Head of caudate nucleus (tissue), 42 donors: ENCODE results near the gene TOP1.

Experiments
- DNase-seq, 42 donors: peaks; one replicate each; pipeline versions ENCODE4 v3.0.0 to v3.0.0-alpha.2; 2020 to 2021; ENCODE audit warnings: mixed read lengths in 7 of 42
- intact Hi-C: fragments of 100-400 bp; cut with DNase I; formaldehyde crosslinking; loops from one replicate; pipeline ENCODE4 v1.15.0; 2022

The TOP1 gene

DNA sequence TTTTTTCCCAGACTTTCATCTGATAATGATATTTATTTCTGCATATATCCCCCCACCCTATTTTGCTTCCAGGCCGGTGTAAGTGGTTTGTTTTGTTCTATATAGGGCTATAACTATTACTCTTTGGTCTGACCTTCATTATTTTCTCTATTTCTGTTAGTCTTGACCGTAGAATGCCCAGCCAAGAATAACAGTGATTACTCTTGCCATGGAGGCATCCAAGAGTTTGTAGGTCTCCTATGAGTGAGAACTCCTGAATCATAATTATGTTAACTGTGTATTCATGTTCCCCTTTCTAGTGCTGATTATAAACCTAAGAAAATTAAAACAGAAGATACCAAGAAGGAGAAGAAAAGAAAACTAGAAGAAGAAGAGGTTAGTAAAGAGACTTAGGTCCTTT, 52.2 kb downstream of the TOP1 start:
- no peak for DNase-seq
- intact Hi-C loops = no loop called here

- no peak for DNase-seq
- intact Hi-C loops = no loop called here
Measured at GRCh38 chr20:41081276-41081814, 52.7 kb downstream of the TOP1 start.

DNA sequence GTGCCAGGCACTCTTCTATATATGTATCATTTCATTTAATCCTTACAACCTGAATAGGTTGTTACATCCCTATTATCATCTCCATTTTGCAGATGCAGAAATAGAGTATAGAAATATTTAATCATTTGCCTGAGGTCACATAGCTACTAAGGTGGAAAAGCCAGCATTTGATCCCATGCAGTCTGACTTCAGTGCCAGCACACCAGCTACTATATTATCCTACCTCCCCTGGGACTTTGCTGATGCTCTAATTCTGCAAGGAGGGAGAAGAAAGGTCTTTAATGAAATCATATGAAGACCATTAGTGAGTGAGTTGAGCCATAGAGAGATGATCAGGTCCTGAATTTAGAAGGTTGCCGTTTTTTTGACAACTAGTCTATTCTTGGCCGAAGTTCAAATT, 53.7 kb downstream of the TOP1 start:
- intact Hi-C loops = no loop called here
- no peak for DNase-seq

GRCh38 chr20:41085606-41086005, 57.0 kb downstream of the TOP1 start:
- intact Hi-C loops = no loop called here
- DNase-seq = no peak

DNA sequence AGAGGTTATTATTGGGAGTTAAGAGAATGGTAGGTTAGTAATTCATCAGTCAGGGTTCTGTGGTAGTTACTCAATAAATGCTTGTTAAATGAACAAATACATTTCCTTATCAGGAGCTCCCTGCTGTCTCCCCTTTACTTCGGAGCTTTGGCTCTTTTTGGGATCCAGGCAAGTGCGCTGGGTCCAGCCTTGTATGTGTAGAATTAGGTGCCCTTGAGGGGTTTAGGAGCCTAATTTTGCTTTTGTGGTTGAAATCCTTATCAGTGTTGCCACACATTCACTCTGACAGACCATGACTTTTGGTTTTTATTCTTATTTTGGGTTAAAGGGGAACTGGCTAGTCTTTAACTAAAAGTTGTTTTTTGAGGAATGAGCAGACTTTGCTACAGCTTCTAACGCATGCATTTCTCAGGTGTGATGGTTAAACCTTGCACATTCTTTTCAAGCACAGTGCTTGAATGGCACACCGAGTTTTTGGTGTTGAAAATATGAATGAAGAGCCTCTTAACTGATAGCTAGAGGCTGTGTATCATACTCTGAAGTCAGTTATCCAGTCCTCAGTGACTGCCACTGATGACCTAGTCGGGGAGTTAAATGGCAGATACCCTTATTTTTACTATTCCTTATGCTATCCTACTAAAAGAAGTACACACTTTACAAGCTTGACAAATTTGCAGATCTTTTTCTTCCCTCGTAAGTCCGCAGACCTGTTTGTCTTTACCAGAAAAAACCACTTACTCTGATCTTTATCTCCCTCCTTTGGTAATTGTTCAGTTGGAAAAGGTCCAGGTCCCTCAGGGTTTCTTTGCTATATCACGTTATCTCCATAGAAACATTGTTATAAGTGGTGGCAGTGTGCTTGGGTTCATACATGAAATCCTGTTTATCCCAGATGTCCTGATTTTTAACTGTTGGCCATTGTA, 58.0 kb downstream of the TOP1 start:
- intact Hi-C loops = no loop called here
- no peak for DNase-seq

- intact Hi-C loops = no loop called here
- DNase-seq = no peak
Measured at GRCh38 chr20:41087325-41087685, 58.7 kb downstream of the TOP1 start.

DNA sequence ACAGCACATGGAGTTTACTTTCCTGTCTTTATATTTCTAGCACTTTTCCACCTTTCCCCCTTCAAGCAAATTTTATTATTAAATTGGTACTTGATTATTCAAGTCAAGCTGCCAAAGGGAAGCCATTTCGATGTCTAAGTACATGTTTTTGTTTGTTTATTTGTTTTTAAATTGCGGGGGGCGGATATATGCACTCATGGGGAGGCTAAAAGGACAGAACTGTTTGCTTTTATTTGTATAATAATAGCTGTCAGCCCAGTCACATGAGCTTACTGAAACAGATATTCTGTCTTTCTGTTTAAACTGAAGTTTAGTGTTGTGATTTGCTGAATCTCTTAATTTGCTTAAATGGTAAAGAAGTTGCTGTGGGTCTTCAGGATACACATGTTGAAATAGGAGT, 59.2 kb downstream of the TOP1 start:
- DNase-seq = no peak
- intact Hi-C loops = no loop called here

DNA sequence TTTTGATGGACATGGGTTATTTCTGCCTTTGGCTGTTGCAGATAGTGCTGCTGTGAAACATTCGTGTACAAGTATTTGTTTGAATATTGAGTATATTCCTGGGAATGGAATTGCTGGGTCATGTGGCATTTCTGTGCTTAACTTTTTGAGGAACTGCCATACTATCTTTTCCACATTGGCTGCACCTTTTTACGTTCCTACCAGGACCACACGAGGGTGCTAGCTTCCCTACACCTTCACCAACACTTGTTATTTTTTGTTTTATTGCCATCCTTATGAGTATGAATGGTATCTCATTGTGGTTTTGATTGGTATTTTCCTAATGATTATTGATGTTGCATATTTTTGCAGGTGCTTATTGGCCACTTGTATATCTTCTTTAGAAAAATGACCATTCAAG, 60.9 kb downstream of the TOP1 start:
- intact Hi-C loops = no loop called here
- no peak for DNase-seq

GRCh38 chr20:41091927-41092326, 63.3 kb downstream of the TOP1 start:
- no peak for DNase-seq
- intact Hi-C loops = loop anchor here (5.0 kb wide), 1 partner anchor 125 kb away; no protein-coding TSS in a partner anchor

- intact Hi-C loops = loop anchor here (5.0 kb wide), 1 partner anchor 127 kb away; no protein-coding TSS in a partner anchor
Measured at GRCh38 chr20:41094353-41095055, 65.9 kb downstream of the TOP1 start.

DNA sequence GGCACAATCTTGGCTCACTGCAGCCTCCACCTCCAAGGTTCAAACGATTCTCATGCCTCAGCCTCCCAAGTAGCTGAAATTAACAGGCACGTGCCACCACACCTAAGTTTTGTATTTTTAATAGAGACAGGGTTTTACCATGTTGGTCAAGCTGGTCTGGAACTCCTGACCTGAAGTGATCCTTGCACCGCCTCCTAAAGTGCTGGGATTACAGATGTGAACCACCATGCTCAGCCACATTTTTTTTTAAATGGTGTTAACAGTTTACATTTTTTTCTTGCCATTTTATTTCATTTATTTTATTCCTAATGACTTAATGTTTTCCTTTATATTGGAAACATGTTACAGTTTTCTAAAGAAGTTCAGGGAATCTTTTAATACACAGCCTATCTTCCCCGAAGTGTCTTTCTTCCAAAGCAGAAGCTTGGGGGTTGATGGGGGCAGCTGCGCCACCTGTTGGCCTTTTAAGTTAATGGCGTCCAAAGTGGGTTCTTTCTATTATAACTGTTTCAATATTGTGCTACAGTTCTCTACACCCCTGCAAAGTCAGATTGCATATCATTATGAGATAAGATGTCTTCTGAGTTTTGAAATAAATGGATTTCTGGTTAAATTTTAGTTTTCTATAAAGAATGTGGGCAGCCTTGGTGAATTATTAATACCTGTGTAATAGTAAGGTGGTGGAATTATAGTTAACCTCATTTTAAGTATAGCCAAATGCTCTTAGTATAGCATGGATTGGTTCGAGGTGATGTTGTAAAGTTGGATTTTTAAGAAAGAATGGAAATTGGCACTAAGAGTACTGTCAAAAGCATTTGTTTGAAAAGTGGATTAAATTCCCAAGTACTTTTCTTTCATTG, 66.7 kb downstream of the TOP1 start:
- intact Hi-C loops = no loop called here
- DNase-seq = peak; percentile 17 to 89 (median 66)

More at GRCh38 chr20:41094353-41095055, 65.9 kb downstream of the TOP1 start:
- peak in 7 of 42 donors; percentile 10 to 42 (median 25) for DNase-seq

GRCh38 chr20:41098703-41099250, 70.2 kb downstream of the TOP1 start:
- DNase-seq = no peak
- intact Hi-C loops = no loop called here

DNA sequence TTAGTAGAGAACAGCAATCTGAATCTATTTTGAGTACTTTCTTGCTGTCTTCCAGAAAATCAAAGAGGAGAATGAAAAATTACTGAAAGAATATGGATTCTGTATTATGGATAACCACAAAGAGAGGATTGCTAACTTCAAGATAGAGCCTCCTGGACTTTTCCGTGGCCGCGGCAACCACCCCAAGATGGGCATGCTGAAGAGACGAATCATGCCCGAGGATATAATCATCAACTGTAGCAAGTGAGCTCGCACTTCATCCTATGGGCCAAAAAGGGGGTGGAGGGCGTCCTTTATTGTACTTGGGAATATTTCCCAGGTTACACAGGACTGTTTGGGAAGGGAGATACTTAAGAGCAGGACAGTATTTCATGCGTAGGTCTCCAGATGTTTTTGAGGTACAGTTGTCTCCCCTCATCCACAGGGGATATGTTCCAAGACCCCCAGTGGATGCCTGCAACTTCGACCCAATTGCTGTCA, 71.4 kb downstream of the TOP1 start:
- intact Hi-C loops = no loop called here
- no peak for DNase-seq

DNA sequence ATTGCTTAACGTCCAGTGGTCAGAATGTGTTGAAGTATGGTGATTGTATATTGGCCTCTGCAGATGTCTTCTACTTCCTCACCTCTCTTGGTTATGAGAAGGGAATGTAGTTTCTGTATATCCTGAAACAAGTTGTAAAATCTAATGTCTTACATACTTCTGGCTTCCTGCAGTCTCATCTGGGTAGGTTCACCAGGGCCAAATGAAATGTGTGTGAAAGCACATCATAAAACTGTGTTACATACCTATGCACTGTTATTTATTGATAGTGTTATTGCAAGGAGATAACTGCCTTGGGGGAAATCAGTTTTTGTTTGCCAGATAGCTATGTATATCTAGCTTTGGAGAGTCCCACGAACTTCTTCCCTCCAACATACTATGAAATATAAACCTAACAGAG, 73.0 kb downstream of the TOP1 start:
- intact Hi-C loops = no loop called here
- DNase-seq = no peak

DNA sequence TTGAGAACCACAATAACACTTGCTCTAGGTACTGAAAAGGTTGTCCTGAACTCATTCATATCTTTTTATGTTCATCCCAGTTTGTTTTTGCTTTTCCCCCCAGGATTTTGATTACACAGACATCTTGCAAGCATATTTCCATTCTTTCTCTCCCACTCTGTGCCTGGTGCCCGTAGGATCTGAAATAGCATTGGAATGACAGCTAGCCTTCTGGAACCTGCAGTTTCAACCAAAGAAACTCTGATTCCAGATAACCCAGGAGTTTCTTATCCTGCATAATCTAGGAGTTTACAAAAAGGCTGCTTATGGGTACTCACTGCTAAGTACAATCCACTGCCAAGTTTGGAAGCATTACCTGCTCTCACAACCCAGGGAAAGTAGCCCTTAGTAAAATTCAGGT, 79.9 kb downstream of the TOP1 start:
- intact Hi-C loops = no loop called here
- no peak for DNase-seq

- intact Hi-C loops = no loop called here
- DNase-seq = no peak
Measured at GRCh38 chr20:41110012-41110411, 81.4 kb downstream of the TOP1 start.

DNA sequence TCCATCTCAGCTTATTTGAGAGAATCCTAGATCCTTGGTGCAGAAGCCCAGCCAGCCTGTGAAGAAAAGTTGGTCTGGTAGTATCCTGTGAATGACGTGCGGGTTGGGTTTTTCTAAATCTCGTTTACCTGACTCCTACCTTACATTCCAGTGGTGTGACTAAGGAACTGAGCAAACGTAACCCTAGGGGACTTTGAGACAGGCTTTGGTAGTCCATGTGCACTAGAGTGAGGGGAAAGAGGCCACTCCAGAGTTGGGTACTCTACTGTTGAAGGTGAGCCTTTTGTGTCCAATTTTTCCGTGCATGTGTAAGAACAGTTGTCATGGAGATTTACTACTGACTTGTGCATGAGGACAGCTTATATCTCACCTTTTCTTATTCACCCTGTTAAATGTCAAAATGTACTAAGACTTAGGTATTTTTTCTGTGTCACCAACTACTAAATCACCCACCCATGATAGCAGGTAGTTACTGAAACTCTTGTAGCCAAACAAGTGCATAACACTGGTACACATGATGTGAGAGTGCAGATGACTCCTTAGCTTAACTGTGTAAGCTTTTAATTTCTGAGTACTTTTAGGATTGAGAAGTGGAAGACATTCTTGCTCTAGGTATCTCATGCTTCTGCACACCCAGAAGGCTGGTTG, 82.4 kb downstream of the TOP1 start:
- DNase-seq = no peak
- intact Hi-C loops = no loop called here

- intact Hi-C loops = no loop called here
- DNase-seq = no peak
Measured at GRCh38 chr20:41111578-41111951, 82.9 kb downstream of the TOP1 start.
